ENCODE measurements around the gene MAP4K4. TPM values are rescaled to one million over a fixed set of nuclear protein-coding genes. Genes with fewer than 3 reads are reported as not detected.

The MAP4K4 gene
- total RNA-seq, 4 donors from 2014 or later: 14.2 to 65.2 (median 29.1) TPM

DNA sequence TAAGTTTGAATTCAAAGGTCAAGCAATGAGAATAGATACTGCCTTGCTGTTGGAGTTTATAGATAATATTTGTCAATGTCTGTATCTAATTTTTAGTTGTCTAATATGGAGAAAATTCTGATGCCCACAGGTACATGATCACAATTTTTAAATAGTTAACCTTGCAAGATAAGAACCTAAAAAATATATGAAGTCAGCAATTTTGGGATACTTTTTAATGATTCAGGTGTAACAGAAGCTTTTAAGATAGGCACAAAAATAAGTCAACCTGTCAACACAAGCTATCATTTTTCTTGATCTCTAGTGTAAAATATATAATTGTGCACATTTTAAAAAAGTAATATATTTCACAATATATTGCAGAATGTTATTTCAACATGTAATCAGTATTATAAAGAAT is 201.8 kb downstream of the MAP4K4 start:
- DNase-seq: no peak
- Histone ChIP-seq H3K36me3 (no peaks in the 10 kb centered on the region), H3K4me3 (no peak overlapping the region), H3K27me3 (no peaks in the 10 kb centered on the region), H3K27ac (no peak overlapping the region), H3K4me1 (no peaks in the 10 kb centered on the region), H3K9me3 (no peaks in the 10 kb centered on the region)
- TF ChIP-seq POLR2A (IDR thresholded peaks at IDR 0.05) (no peak), CTCF (IDR thresholded peaks at IDR 0.05) (no peak)

GRCh38 chr2:101899871-101900270 is 202.4 kb downstream of the MAP4K4 start:
- H3K36me3 ChIP-seq: no peaks in the 10 kb centered on the region
- H3K9me3 ChIP-seq: no peaks in the 10 kb centered on the region
- no peaks in the 10 kb centered on the region for H3K4me1 ChIP-seq
- no peak for DNase-seq
- no peaks in the 10 kb centered on the region for H3K27me3 ChIP-seq
- TF ChIP-seq CTCF (IDR thresholded peaks at IDR 0.05) (no peak), POLR2A (IDR thresholded peaks at IDR 0.05) (no peak)
- no peak overlapping the region for H3K4me3 ChIP-seq
- no peak overlapping the region for H3K27ac ChIP-seq

DNA sequence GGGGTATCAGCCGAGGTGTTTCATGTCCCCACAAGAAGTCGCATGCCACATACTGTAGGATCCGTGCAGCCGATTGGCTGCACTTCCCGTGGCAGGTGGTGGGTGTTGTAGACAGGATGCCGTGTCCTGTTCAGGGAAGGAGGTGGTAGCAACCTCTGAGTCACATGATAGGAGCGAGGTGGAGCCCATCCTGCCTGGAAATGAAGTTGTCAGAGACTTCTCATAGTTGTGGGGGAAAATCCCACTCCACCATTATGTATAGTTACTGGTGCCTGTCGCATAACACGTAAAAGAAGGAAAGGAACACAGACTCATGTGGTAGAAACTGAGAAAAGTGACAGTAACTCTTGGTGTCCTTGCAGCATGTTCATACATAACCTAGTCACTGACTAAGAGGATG is 202.9 kb downstream of the MAP4K4 start:
- no peak overlapping the region for H3K27ac ChIP-seq
- no peak for DNase-seq
- no peaks in the 10 kb centered on the region for H3K9me3 ChIP-seq
- H3K27me3 ChIP-seq: no peaks in the 10 kb centered on the region
- no peak overlapping the region for H3K4me3 ChIP-seq
- H3K36me3 ChIP-seq: no peaks in the 10 kb centered on the region
- TF ChIP-seq POLR2A (IDR thresholded peaks at IDR 0.05) (no peak), CTCF (IDR thresholded peaks at IDR 0.05) (no peak)
- no peaks in the 10 kb centered on the region for H3K4me1 ChIP-seq

- no peak for DNase-seq
- Histone ChIP-seq H3K4me1 (no peaks in the 10 kb centered on the region), H3K36me3 (no peaks in the 10 kb centered on the region), H3K4me3 (no peak overlapping the region), H3K27ac (no peak overlapping the region), H3K27me3 (no peaks in the 10 kb centered on the region), H3K9me3 (peaks cover 0 to 5% (median 0%) of the 10 kb centered on the region in 4 donors)
- no peak for TF ChIP-seq CTCF (IDR thresholded peaks at IDR 0.05)
- no peak for TF ChIP-seq POLR2A (IDR thresholded peaks at IDR 0.05)
Observed at GRCh38 chr2:101901241-101901640, 203.7 kb downstream of the MAP4K4 start.

GRCh38 chr2:101902169-101902568 is 204.7 kb downstream of the MAP4K4 start:
- no peak overlapping the region for H3K27ac ChIP-seq
- no peaks in the 10 kb centered on the region for H3K27me3 ChIP-seq
- no peak for DNase-seq
- H3K4me1 ChIP-seq: no peaks in the 10 kb centered on the region
- no peak overlapping the region for H3K4me3 ChIP-seq
- peaks cover 0 to 5% (median 0%) of the 10 kb centered on the region in 4 donors for H3K9me3 ChIP-seq
- no peaks in the 10 kb centered on the region for H3K36me3 ChIP-seq
- TF ChIP-seq CTCF (IDR thresholded peaks at IDR 0.05) (no peak), POLR2A (IDR thresholded peaks at IDR 0.05) (no peak)

DNA sequence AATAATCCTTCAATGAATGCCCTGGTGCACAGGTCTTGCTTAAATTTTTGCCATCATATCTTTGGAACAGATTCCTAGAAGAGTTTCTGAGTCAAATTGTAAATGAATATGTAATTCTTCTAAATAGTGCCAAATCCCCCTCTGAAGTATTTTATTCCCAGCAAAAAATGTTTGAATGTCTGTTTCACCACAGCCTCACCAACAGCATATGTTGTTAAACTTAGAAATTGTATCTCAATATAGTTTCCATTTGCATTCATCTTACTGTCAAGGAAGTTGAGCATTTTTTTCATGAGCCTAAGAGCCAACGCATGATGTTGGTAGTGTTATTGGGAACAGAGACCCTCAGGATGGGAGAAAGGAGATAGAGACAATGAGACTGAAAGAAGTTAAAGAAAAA is 207.4 kb downstream of the MAP4K4 start:
- no peaks in the 10 kb centered on the region for H3K4me1 ChIP-seq
- H3K9me3 ChIP-seq: peaks cover 0 to 5% (median 2%) of the 10 kb centered on the region in 4 donors
- H3K36me3 ChIP-seq: no peaks in the 10 kb centered on the region
- no peaks in the 10 kb centered on the region for H3K27me3 ChIP-seq
- no peak for DNase-seq
- no peak for TF ChIP-seq POLR2A (IDR thresholded peaks at IDR 0.05)
- no peak for TF ChIP-seq CTCF (IDR thresholded peaks at IDR 0.05)
- no peak overlapping the region for H3K27ac ChIP-seq
- no peak overlapping the region for H3K4me3 ChIP-seq
